Stimulated activated CD8-positive, alpha-beta memory T cell treated with anti-CD3 and anti-CD28 coated beads, Interleukin-7, amount 100 ng/mL, for 24 hours (primary cell): ENCODE data around the gene DSCAML1.

Source experiments
- DNase-seq: peaks from one replicate; pipeline ENCODE4 v3.0.0-alpha.2; 2020; ENCODE audit warnings: low read depth

Gene DSCAML1

DNA sequence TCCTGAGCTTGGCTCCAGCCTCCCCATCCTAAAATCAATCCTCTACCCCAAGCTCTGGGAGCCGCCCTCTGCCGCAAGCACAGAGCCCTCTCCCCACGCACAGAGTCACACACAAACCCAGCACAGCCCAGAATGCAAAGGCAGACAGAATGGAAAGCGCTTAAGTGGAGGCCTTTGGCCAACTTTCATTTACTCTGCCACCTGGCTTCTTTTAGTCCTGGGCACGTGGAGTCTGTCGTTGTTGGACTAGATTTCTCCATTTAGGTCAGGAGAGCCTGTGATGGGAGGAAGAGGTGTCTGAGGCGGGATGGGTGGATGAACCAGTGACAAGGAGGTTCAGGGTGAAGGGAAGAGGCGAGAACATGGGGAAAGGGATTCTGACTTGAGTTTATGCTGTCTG, 191.7 kb downstream of the DSCAML1 start:
- DNase-seq = no peak

DNA sequence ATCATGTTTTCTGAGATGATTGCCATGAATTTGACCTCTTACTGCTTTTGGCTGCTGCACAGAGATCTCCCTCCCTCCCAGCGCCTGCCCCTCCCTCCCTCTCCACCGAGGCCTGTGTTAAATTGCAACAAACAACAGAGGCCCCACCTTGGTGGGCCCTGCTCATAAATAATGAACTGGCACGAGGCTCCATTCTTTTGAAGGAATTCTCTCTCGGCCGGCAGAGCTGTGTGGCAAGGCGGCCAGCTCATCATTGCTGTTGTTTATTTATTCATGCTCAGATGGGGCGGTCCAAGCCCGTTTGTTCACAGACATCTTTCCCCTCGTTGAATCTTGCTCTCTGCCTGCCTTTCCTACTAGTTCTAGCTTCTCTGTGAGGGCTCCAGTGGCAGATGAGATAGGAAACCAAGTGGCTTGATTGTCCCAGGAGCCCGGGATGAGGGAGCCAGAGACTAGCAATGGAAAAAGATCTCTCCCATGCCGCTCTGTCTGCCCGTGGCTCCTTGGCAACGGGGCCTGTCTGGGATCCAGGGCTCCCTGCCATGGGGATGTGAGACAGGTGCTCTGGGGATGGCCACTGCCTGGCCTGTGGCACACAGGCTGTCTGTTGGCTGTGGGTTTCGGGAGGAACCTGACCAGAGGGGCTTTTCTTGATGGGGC, 192.6 kb downstream of the DSCAML1 start:
- DNase-seq = no peak

DNA sequence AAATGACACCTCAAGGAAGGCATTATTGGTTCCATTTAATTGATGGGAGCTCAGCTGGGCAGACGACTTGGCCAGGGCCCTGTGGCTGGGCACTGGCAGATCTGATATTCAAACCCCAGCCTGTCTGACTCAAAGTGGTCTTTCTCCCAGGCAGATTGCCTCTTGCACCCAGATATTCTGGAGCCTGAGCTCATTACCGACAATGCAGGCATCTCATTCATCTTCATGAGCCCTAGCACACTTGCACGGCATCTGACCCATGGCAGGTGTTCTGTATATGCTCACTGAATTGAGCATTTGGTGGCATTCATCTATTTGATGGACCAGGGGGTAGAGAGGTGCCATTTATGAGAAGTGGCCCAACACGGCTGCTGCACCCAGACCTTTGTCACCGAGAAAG, 193.1 kb downstream of the DSCAML1 start:
- no peak for DNase-seq

DNA sequence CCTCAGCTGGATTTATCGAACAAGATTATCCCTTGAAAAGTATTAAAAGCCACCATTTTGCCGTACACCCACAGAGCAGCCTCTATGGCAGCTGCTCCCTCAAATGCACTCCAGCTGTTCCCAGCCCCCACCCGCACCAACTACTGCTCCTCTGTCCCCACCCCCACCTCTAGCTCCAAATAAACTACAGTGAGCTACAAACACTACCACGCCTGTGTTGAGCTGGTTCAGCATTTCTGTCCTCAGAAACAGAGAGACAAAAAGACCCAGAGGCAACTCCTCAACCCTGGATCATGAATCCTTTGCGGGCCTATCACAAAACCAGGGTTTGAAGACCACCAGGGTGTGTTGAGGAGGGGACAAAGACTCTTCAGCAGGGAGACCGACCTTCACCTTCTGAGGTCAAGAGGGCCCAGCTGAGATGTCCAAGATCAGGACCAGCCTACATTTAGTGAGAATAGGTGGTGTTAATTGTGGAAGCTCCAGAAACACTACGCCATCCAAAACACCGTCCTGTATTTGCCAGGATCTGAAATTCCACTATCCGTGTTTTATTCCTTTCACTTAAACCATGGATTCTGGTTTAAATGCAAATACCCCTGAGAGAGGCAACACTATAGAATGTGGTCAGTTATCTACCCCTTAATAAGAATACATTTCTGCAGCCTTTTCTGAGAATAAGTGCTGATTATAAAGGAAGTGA, 195.9 kb downstream of the DSCAML1 start:
- DNase-seq = no peak

DNA sequence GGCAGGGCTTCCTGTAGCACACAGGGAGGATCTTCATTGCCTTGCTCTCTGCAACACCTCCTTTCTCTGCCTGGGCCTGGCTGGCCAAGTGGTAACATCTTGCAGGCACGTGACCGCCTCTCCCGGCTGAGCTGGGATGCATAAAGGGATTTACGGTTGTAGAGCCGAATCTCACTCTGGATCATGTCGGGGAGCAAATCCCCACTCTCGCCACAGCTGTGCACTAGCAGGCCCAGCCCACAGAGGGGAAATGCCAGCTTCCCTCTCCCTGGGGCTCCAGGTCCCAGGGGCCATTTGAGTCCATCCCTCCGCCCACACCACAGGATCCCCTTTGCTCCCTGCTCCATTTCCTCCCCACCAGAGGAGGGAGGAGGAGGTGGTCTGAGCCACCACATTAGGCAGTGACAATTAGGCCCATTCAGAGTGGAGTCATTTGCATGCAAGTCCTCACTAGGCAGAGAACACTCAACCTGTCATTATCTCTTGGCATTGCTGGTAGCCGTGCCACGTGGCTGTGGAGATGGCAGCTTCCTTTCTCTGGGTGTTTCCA, 196.7 kb downstream of the DSCAML1 start:
- DNase-seq = no peak

DNA sequence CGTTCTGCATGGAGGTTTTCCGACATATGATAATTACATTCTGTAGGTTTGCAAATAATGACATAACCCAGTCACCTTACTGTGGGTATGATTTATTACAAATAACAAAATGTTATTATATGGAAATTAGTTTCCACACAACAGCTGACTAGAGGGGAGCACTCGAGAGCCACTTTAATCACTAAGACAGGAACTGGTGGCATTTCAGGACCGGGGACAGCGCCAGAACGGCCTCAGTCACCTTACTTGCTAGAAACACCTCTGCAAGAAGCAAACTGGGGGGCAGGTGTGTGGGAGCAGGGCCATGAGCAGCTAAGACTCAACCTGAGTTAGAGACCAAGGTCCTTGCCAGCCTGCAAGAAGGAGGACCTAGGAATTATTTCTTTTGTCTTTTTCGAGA, 199.9 kb downstream of the DSCAML1 start:
- peak; percentile 19 for DNase-seq

DNA sequence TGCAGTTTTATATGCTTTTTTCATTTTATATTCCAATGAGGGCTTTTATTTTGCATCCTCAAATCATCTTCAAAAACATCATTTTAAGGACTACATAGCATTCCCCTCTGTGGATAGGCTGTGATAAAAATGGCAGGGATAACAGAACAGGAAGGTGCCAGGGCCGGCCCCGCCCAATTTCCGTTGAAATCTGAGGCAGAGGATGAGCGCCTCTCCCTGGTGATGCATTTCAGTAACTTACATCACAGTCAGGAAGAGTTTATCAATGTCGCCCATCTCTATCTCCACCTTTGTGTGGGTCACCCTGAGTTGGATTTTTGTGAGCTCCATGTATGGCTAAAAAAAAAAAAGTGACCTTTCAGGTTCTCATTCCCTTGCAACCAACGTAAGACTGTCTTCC, 201.6 kb downstream of the DSCAML1 start:
- DNase-seq = no peak

DNA sequence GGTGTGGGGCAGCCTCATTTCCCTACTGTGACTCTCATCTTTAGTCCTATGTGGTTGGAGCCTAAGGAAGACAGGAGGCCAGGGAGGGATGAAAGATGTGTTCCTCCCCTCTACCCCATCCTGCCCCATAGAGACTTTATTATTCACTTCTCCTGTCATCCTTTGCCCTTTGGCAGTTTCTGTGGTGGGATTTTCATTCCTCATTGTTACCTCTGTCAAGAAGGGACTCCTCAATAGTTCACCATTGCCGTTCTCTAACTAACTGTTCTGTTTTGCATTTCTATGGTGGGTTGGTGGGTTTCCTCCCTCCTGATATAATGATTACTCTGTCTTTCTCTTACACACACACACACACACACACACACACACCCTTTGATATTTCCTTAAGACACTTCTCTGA, 202.3 kb downstream of the DSCAML1 start:
- no peak for DNase-seq

DNA sequence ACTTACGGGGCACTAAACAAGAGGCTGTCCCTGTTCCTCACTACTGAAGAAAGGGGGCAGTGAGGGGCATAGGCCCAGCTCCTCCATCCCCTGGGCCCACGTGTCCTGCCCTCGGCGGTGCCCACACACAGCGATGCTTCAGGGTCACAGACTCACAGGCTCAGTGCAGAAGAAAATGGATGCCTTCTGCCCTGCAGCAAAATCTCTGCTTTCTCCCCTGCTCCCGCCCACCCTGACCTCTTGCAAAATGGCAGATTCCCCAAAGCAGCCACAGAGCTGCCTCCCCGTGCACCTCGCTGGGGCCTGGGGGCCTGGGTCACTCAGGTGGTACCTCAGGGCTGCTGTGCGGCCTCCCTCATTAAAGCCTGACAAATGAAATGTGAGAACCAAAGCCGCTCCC, 204.0 kb downstream of the DSCAML1 start:
- no peak for DNase-seq

DNA sequence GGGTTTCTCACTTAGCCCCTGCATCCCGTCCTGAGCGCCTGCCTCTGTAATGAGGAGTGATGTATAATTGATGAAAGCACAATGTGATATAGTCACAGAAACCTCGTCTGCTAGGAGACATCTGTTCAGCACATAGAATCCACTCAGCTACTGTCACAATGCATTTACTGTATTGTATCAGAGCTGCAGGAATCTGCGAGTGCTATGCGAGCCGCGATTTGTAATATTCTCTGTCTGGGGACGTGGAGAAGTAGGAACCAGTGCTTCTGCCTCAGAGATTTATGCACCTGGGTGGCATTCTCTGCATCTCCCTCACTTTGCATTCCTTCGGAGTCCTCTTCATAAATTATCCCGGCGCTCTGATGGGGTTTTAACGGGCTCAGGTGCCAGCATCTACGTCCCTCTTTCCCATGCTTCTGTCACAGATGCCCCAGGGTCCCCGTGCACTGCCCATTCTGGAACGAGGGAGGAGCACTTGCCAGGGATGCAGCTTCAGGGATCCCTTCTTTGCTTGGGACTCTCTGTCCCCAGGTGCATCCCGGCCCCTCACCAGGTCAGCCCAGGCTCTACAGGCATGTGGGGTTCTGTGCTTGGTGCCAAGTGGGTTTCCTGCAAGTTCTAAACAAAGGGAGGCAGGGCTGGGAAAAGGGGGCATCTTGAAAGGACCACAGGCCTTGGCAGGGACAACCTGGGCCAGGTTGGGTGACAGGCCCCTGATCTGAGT, 205.5 kb downstream of the DSCAML1 start:
- no peak for DNase-seq

DNA sequence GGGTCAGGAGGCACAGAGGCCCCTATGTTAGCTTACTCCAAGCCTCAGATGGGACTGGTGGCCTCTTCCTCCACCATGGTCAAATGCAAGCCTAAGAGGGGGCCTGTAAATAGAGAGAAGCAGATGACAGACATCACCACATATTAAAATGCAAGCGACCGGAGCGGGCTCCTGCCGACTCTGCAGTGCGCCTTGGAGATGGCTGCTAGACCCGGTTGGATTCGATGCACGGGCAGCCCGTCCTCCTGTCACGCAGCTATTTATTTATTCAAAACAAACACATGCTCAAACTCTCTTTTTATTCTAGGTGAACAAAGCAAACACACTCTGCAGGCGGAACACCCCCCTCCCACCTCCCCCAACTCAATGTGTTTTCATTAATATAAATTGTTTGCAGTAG, 208.0 kb downstream of the DSCAML1 start:
- no peak for DNase-seq

DNA sequence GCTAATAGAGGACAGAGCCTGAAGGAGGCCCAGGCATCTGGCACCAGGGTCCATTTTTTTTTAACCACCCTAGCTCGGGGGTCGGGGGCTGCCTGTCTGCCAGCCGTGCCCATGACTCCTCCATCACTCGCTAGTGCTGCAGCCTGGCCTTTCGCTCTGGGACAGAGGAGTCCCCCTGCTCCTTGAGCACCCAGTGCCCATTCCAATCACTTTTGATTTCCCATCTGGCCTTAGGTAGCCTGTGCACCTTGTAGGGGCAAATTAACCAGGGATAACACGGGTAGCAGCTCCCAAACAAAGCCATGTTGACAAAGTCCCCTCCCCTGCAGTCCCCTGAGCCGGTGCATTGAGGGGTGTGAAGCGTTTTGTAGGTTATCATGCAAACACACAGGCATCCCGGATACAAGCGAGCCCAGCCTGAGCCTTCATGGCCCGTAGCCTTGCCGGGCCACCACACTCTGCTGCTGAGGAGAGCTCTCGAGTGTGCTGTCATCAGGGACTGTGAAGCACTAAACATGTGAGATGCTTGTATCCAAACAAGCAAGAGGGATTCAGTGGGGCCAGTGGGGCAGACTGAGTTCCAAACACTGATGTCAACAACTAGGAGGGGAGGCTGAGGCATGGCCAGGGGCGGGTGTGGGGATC, 208.7 kb downstream of the DSCAML1 start:
- DNase-seq = no peak

DNA sequence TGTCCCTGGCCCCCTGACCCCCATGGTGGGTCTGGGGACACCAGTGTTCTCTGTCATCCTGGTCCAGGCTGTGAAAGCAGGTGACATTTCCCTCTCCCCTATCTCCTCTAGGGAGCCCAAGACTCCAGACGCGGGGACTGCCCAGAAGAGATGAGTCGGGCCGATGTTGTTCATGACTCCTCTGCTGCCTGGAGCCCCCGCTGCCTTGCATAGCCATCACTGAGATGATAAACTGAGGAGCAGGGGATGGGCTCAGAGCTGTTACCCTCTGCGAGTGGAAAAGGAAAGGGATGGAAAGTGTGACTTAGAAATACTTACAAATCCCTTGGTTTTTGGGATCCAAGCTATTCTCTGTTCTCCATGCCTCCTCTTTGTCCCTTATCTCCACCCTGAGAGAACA, 209.6 kb downstream of the DSCAML1 start:
- no peak for DNase-seq

DNA sequence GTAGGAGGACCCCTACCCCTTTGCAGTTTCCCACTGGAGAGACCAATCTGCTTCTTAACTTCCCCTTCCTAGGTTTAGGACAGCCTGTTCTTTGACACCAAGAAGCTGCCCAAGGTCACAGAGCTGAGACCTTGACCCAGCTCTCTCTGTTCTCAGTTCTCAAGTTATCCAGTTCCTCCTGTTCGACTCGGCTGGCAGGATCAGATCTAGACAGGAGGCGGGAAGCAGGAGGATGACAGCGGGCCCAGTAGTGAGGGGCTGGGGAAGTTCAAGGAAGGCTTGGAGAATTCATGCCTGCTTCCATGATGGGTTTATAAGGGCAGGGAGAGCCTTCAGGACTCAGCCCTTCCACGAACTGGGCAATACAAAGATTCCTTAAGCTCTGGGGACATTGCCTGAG, 210.6 kb downstream of the DSCAML1 start:
- no peak for DNase-seq

DNA sequence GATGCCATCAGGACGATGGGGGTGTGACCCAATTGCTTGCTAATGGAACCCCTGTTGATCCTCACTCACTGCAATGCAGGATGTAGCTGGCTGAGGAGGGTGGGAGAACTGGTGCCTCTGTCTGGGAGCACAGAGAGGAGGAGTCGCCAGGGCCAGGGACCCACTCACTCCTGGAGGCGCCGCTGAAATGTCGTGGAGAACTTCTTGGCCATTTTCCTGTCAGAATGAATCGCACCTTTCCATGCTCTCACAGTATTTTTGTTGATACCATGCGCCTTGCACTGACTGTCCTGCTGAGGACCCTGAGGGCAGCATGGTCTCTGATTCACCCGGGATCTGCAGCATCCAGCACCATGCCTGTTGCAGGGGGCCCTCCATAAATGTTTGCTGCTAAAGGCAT, 211.4 kb downstream of the DSCAML1 start:
- no peak for DNase-seq

DNA sequence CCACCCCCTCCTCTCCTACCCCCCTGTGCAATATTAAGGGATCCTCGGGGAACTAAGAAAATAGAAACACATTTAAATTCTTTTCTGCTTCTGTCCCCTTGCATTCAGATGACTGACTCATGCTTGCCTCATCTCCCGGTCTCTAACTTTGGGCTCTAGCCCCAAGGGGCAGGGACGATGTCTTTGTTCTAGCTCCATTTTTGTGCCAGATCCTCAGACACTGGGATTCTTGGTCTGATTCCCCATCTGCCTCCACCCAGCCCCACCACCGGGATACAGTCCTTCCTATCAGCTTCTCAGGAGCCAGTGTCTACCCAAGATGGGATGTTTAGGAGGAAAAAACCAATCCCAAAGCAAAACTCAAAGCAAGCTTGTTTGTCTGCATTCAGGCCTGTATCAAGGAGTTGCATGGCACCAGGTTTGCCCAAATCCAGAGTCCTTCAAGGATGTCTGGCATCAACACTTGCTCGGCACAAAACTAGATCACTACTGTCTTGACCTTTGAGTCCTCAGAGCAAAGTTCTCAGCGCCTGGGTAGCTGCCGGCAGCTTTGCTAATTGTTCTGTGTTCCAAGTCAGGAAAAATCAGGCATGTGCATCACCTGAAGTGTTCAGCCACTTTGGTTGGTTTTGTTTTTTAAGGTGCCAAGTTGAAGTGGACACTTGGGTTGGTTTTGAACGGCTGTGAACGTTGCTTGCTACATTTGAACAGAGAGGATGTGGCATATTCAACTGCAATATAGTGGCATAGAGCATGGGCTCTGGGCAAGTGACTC, 212.8 kb downstream of the DSCAML1 start:
- no peak for DNase-seq

DNA sequence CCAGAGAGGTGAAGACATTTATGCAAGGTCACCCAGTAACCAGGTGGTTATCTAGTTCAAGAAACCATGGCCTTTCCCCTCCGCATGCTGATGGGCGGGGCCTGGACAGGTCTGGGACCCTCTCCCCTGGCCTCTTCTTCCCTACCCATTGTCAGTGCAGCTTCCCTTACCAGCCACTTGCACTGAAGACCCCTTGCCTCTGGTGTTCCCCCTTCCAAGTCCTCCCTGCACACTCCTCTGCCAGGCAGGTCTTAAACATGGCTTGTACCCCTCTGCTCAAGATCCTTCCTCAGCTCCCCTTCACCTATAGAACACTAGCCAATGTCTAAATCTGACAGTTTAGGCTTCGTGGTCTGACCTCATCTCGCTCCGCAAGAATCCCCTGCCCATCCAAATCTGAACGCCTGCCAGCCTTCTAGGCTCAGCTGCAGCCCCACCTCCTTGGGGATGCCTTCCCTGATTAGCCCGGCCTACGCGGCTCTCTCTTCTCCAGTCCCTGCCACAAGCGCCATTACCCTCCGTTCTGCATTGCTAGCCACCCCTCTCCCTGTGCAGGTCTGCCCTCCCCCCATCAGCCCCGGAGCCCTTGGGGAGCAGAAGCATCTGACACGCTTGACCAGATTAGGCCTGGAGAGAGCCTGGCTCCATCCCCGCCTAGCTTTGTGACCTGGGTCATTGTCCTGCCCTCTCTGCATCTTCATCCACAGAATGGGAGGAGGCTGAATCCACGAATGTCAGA, 213.8 kb downstream of the DSCAML1 start:
- DNase-seq = no peak

DNA sequence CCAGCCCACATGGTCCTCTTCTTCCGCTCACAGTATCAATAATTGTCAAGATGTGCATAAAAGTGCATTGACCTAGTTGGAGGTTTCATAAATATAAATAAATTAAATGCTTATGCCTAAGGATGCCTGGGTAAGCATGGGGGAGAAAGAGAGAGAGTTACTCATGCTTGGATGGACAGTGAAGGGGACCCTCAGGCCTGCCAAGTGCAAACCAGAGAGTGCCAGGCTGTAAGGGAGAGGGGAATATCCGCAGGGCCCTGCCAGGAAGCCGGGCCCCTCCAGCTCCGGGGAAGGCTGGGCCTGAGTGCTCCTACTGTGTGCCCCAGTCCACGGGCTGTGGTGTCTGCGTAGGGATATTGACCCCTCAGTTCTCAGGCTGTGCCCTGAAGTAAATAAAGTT, 214.6 kb downstream of the DSCAML1 start:
- DNase-seq = no peak

DNA sequence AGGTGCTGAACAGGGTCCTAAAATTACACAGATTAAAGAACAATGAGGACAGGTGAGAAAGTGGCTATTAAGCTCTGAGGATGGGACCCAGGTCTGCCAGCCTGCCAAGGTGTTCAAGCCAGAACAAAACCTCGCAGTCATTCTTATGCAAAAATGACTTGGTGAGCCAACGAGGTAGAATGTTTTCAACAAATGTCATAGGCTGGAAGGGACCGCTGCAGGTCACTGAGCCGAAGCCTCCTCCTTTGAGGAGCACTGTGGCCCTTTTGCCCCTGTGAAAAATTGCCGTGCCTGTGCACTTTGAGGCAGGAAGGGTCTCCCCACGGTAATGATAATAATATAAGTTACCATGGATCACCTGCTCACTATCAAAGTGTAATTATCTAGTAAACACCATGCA, 216.2 kb downstream of the DSCAML1 start:
- DNase-seq = no peak

DNA sequence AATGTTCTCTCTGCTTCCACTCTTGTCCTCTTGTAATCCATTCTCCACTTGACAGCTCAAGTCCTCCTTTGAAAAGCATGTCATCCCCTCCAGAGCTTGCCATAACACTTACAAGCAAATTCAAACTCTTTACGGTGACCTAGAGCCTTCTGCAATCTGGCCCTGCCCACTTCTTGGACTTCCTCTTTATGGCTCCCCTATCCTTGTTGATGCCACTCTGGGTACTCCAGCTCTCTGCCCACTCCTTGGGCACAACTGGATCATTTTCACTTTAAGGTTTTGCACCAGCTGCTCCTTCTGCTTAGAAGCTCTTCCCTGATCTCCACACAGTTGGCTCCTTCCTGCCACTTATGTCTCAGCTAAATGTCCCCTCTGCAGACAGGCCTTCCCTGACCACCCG, 217.9 kb downstream of the DSCAML1 start:
- DNase-seq = no peak

DNA sequence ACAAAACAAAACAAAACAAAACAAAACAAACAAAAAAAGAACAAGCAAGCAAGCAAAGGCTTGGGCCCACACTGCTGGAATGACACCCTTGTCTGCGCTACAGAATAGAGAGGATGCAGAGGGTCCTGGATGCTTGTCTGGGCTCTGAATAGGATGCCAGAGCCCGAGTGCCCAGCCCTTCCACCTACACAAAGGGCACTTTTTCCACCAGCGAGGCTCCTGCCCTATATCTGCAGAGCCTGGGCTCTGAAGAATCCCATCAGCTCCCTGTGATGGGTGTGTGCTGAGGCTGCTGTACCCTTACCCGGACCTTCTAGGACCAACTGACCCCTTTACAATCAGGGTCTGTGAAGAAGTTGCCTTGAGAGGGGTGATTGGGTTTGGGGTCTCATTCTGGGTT, 221.2 kb downstream of the DSCAML1 start:
- DNase-seq = no peak
